ENCODE results near the gene DENND11. TPM values are rescaled to one million over a fixed set of nuclear protein-coding genes. Genes with fewer than 3 reads are reported as not detected.

The DENND11 gene
- total RNA-seq, 3 donors from 2014 or later, result 14.1 to 49.2 (median 32.1) TPM

GRCh38 chr7:141702892-141703291 is 926 bp upstream of the DENND11 start:
- DNase-seq (ENCODE audit: low spot score in 2 of 2), result no peak
- Histone ChIP-seq H3K27me3 (no peaks in the 10 kb centered on the region), H3K4me1 (peaks cover 0 to 3% of the 10 kb centered on the region in 2 donors), H3K9me3 (no peaks in the 10 kb centered on the region), H3K4me3 (peak overlapping the region in 1 of 3 donors; percentile 97), H3K27ac (peak overlapping the region in 1 of 2 donors; percentile 75), H3K36me3 (no peaks in the 10 kb centered on the region)
- no peak for TF ChIP-seq POLR2AphosphoS5 (IDR thresholded peaks at IDR 0.05)
- no peak for TF ChIP-seq CTCF (IDR thresholded peaks at IDR 0.05)
- no peak for TF ChIP-seq POLR2A (IDR thresholded peaks at IDR 0.05)
- intact Hi-C loops (cut with DNase I; ENCODE audit: low total_unique reads), result no loop called here

GRCh38 chr7:141701489-141702046 is 398 bp downstream of the DENND11 start:
- H3K4me1 ChIP-seq, result peaks cover 0 to 3% of the 10 kb centered on the region in 2 donors
- intact Hi-C loops (cut with DNase I; ENCODE audit: low total_unique reads), result no loop called here
- H3K9me3 ChIP-seq, result no peaks in the 10 kb centered on the region
- no peaks in the 10 kb centered on the region for H3K27me3 ChIP-seq
- peak overlapping the region; percentile 84 to 97 (median 91) for H3K4me3 ChIP-seq
- no peaks in the 10 kb centered on the region for H3K36me3 ChIP-seq
- TF ChIP-seq POLR2A (IDR thresholded peaks at IDR 0.05), result no peak
- no peak for DNase-seq (ENCODE audit: low spot score in 2 of 2)
- H3K27ac ChIP-seq, result peak overlapping the region; percentile 86 to 92

- TF ChIP-seq POLR2AphosphoS5 (IDR thresholded peaks at IDR 0.05) (no peak), CTCF (IDR thresholded peaks at IDR 0.05) (no peak)
- H3K27ac ChIP-seq, result peak overlapping the region; percentile 86 to 92
- peaks cover 0 to 3% of the 10 kb centered on the region in 2 donors for H3K4me1 ChIP-seq
- intact Hi-C loops (cut with DNase I; ENCODE audit: low total_unique reads), result no loop called here
- peak overlapping the region; percentile 84 to 97 (median 91) for H3K4me3 ChIP-seq
- DNase-seq (ENCODE audit: low spot score in 2 of 2), result no peak
- H3K27me3 ChIP-seq, result no peaks in the 10 kb centered on the region
- H3K9me3 ChIP-seq, result no peaks in the 10 kb centered on the region
- H3K36me3 ChIP-seq, result no peaks in the 10 kb centered on the region
Observed at GRCh38 chr7:141700848-141701371, 1.1 kb downstream of the DENND11 start.

- Histone ChIP-seq H3K36me3 (no peaks in the 10 kb centered on the region), H3K27ac (peak overlapping the region; percentile 86 to 92), H3K4me1 (peaks cover 0 to 3% of the 10 kb centered on the region in 2 donors), H3K9me3 (no peaks in the 10 kb centered on the region), H3K4me3 (peak overlapping the region in 2 of 3 donors; percentile 91 to 97), H3K27me3 (no peaks in the 10 kb centered on the region)
- no peak for DNase-seq (ENCODE audit: low spot score in 2 of 2)
- no peak for TF ChIP-seq POLR2AphosphoS5 (IDR thresholded peaks at IDR 0.05)
- no peak for TF ChIP-seq POLR2A (IDR thresholded peaks at IDR 0.05)
- TF ChIP-seq CTCF (IDR thresholded peaks at IDR 0.05), result no peak
- intact Hi-C loops (cut with DNase I; ENCODE audit: low total_unique reads), result no loop called here
Observed at GRCh38 chr7:141700296-141700847, 1.6 kb downstream of the DENND11 start.

GRCh38 chr7:141699860-141700259 is 2.1 kb downstream of the DENND11 start:
- intact Hi-C loops (cut with DNase I; ENCODE audit: low total_unique reads), result no loop called here
- Histone ChIP-seq H3K9me3 (no peaks in the 10 kb centered on the region), H3K4me1 (peaks cover 0 to 3% of the 10 kb centered on the region in 2 donors), H3K4me3 (no peak overlapping the region), H3K36me3 (no peaks in the 10 kb centered on the region), H3K27me3 (no peaks in the 10 kb centered on the region), H3K27ac (no peak overlapping the region)
- no peak for TF ChIP-seq POLR2AphosphoS5 (IDR thresholded peaks at IDR 0.05)
- TF ChIP-seq CTCF (IDR thresholded peaks at IDR 0.05), result no peak
- no peak for TF ChIP-seq POLR2A (IDR thresholded peaks at IDR 0.05)
- no peak for DNase-seq (ENCODE audit: low spot score in 2 of 2)

All from breast epithelium (tissue), 4 donors.